Stimulated activated CD8-positive, alpha-beta memory T cell treated with anti-CD3 and anti-CD28 coated beads, Interleukin-7, amount 100 ng/mL, for 1 hour (primary cell): ENCODE data around the gene C3orf20.

ENCODE experiments used
- DNase-seq, 2 donors: peaks; one replicate each; pipeline ENCODE4 v3.0.0-alpha.2; 2020; ENCODE audit warnings: low read depth in 2 of 2

Gene C3orf20

GRCh38 chr3:14811684-14812083 lies 136.7 kb downstream of the C3orf20 start:
- DNase-seq, result no peak

DNA sequence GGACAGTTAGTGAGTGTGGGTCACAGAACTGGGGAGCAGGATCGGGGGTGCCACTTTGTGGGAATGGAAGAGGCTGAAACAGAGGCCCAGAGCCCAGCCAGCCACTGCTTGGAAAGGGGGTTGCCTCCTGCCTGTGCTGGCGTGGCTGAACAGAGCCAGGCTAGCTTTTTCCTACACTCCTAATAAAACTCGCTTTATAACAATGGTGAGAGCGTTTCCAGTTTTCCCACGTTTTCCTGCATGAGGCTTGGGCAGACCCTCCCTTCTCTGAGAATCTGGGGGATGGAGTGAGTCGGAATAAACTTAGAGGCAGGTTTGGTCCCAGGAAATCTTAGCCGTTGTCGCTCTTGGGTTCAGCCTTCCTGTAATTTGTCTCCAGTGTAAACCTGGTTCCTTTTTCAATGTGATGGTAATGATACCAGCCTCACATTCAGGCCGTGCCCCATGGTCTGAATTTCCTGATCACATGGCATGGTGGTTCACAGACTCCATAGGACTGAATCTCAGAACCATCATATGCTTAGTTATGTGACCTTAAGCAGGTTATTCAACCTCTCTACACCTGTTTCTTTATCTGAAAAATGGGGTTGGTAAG lies 137.4 kb downstream of the C3orf20 start:
- no peak for DNase-seq

DNA sequence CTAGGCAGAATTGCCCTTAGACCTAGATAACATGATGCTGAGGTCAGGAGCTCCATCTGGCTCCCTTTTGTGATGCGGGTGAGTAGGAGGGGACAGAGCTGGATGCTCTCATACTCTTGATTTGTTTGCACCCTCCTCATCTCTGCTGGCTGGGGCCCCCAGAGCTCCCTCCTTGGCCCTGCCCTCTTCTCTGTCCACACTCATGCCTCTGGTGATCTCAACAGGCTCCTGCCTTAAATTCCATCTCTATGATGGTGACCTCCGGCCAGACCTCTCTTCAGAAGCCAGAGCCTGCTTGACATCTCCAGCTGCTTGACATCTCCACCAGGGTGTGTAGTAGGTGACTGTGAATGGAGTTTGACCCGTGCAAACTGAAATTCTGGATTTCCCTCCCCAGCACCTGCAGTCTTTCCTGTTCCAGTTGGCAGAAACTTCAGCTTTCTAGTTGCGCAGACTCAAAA lies 139.5 kb downstream of the C3orf20 start:
- no peak for DNase-seq

- DNase-seq, result no peak
Measured at GRCh38 chr3:14816359-14816758, 141.4 kb downstream of the C3orf20 start.

GRCh38 chr3:14818804-14819500 lies 144.0 kb downstream of the C3orf20 start, which contains the start of gene FGD5:
TSS of gene FGD5 (plus strand) at chr3:14818962. CDS start at chr3:14819072, 110 bp downstream.
- DNase-seq, result no peak

- DNase-seq, result no peak
Measured at GRCh38 chr3:14819671-14820070, 144.7 kb downstream of the C3orf20 start.

DNA sequence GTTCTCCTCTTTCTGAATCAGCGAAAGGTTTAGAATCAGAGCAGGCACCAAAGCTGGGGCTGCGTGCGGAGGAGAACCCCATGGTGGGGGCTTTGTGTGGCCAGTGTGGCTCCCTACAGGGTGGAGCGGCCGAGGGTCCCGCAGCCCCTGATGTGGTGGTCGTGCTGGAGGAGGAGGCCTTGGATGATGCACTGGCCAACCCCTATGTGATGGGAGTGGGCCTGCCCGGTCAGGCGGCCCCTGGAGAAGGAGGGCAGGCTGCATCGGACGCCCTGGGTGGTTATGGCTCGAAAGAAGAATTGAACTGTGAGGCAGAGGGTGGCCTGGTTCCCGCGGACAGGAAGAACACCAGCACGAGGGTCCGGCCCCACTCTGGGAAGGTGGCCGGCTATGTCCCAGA lies 145.2 kb downstream of the C3orf20 start:
- DNase-seq, result no peak

- DNase-seq, result no peak
Measured at GRCh38 chr3:14821151-14821550, 146.2 kb downstream of the C3orf20 start.

DNA sequence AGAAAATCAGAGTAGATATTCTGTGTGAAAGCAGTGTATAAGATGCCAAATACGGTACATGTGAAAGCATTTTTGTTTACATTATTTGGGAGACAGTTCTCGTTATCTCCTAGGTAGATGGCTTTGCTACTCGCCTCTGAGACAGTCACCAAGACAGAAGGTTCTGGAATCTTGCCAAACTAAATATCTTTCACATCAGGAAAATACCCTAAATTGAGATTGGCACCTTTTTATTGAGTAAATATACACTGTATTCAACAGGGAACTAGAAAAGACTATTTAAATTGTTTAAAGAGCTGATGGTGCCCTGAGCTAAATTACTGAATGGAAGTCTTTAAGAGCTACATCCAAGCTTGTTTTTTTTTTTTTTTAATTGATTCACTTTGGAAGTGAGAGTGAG lies 147.2 kb downstream of the C3orf20 start:
- DNase-seq, result no peak
